ENCODE measurements around the gene ATP5MC3.

Gene ATP5MC3

GRCh38 chr2:175181877-175182308 lies 383 bp upstream of the ATP5MC3 start:
- H3K4me3 Mint-ChIP-seq, result peak overlapping the region; percentile 95
- H3K27ac Mint-ChIP-seq, result peak overlapping the region; percentile 98
- H3K9me3 Mint-ChIP-seq, result peaks cover 3% of the 10 kb centered on the region
- DNase-seq, result no peak
- peaks cover 52% of the 10 kb centered on the region for H3K36me3 Mint-ChIP-seq (ENCODE audit: low read depth)
- no peaks in the 10 kb centered on the region for H3K27me3 Mint-ChIP-seq
- peaks cover 33% of the 10 kb centered on the region for H3K4me1 Mint-ChIP-seq (ENCODE audit: low read depth)

GRCh38 chr2:175180701-175181103 lies 808 bp downstream of the ATP5MC3 start:
- Mint-ChIP-seq H3K27me3 (no peaks in the 10 kb centered on the region), H3K4me1 (ENCODE audit: low read depth) (peaks cover 40% of the 10 kb centered on the region), H3K4me3 (peak overlapping the region; percentile 95), H3K36me3 (ENCODE audit: low read depth) (peaks cover 63% of the 10 kb centered on the region), H3K27ac (peak overlapping the region; percentile 98), H3K9me3 (peaks cover 3% of the 10 kb centered on the region)
- no peak for DNase-seq

GRCh38 chr2:175176624-175177023 lies 4.9 kb downstream of the ATP5MC3 start:
- Mint-ChIP-seq H3K4me3 (no peak overlapping the region), H3K27ac (no peak overlapping the region), H3K9me3 (no peaks in the 10 kb centered on the region), H3K36me3 (ENCODE audit: low read depth) (peaks cover 91% of the 10 kb centered on the region), H3K27me3 (no peaks in the 10 kb centered on the region), H3K4me1 (ENCODE audit: low read depth) (peaks cover 40% of the 10 kb centered on the region)
- DNase-seq, result no peak

- no peaks in the 10 kb centered on the region for H3K27me3 Mint-ChIP-seq
- peaks cover 44% of the 10 kb centered on the region for H3K4me1 Mint-ChIP-seq (ENCODE audit: low read depth)
- no peak for DNase-seq
- peaks cover 84% of the 10 kb centered on the region for H3K36me3 Mint-ChIP-seq (ENCODE audit: low read depth)
- H3K9me3 Mint-ChIP-seq, result no peaks in the 10 kb centered on the region
- H3K27ac Mint-ChIP-seq, result no peak overlapping the region
- no peak overlapping the region for H3K4me3 Mint-ChIP-seq
Measured at GRCh38 chr2:175175896-175176295, 5.6 kb downstream of the ATP5MC3 start.

GRCh38 chr2:175175320-175175719 lies 6.2 kb downstream of the ATP5MC3 start:
- H3K36me3 Mint-ChIP-seq (ENCODE audit: low read depth), result peaks cover 78% of the 10 kb centered on the region
- no peak overlapping the region for H3K4me3 Mint-ChIP-seq
- H3K27ac Mint-ChIP-seq, result peak overlapping the region; percentile 15
- no peaks in the 10 kb centered on the region for H3K9me3 Mint-ChIP-seq
- H3K4me1 Mint-ChIP-seq (ENCODE audit: low read depth), result peaks cover 45% of the 10 kb centered on the region
- no peak for DNase-seq
- H3K27me3 Mint-ChIP-seq, result no peaks in the 10 kb centered on the region

DNA sequence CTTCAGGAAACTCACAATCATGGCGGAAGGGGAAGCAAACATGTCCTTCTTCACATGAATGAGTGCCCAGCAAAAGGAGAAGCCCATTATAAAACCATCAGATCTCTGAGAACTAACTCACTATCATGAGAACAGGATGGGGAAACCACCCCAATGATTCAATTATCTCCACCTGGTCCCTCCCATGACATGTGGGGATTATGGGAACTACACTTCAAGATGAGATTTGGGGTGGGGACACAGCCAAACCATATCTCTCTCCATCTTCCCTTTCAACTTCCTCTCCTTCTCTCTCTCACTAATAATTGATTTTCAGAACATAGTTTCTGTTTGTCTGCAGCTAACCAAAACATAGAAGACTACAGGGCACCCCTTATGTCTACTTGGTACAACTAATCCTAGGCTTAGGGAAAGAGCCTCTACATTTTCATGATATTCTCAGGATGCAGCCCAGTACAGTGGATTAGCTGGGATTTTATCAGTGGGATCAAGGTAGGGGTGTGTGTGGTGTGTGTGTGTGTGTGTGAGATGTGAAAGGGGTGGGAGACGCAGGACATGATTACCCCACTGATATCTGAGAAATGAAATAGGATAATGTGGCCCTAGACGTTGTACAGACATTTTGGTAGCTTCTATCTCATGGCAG lies 10.7 kb downstream of the ATP5MC3 start:
- Mint-ChIP-seq H3K27ac (peak overlapping the region; percentile 9), H3K27me3 (no peaks in the 10 kb centered on the region), H3K36me3 (ENCODE audit: low read depth) (peaks cover 52% of the 10 kb centered on the region), H3K4me1 (ENCODE audit: low read depth) (peaks cover 45% of the 10 kb centered on the region), H3K9me3 (no peaks in the 10 kb centered on the region), H3K4me3 (no peak overlapping the region)
- DNase-seq, result no peak

DNA sequence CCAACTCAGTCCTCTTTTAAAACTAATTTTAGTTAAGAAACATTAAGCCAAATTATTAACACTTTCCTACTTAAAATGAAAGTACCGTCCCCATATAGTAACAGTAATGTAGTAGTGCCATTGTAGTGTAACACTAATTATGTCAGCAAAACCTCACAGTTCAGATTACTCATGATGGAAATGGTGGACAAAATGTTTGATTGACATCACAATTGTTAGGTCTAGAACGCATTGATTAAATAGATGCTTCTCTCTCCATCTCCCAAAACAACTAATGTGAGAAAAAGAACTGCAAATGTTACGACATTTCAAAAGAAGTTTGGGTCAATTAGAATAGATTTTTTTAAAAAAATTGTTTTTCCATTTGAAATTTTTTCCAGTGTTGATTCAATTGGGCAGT lies 12.3 kb downstream of the ATP5MC3 start:
- Mint-ChIP-seq H3K36me3 (ENCODE audit: low read depth) (peaks cover 43% of the 10 kb centered on the region), H3K4me1 (ENCODE audit: low read depth) (peaks cover 52% of the 10 kb centered on the region), H3K27ac (peak overlapping the region; percentile 99), H3K9me3 (no peaks in the 10 kb centered on the region), H3K4me3 (peak overlapping the region; percentile 97), H3K27me3 (no peaks in the 10 kb centered on the region)
- DNase-seq, result no peak

- Mint-ChIP-seq H3K27me3 (no peaks in the 10 kb centered on the region), H3K36me3 (ENCODE audit: low read depth) (peaks cover 39% of the 10 kb centered on the region), H3K9me3 (no peaks in the 10 kb centered on the region), H3K27ac (peak overlapping the region; percentile 99), H3K4me3 (peak overlapping the region; percentile 97), H3K4me1 (ENCODE audit: low read depth) (peaks cover 54% of the 10 kb centered on the region)
- DNase-seq, result no peak
Measured at GRCh38 chr2:175168564-175168945, 13.0 kb downstream of the ATP5MC3 start.

GRCh38 chr2:175167792-175168563 lies 13.5 kb downstream of the ATP5MC3 start, which contains the start of gene ATF2:
Gene ATF2 (minus strand): TSS chr2:175168203. CDS start chr2:175136443, 31,760 bp downstream.
- Mint-ChIP-seq H3K9me3 (no peaks in the 10 kb centered on the region), H3K4me1 (ENCODE audit: low read depth) (peaks cover 57% of the 10 kb centered on the region), H3K4me3 (peak within 1 kb of the TSS; percentile 97), H3K27ac (peak within 1 kb of the TSS; percentile 99), H3K27me3 (no peaks in the 10 kb centered on the region), H3K36me3 (ENCODE audit: low read depth) (peaks cover 35% of the 10 kb centered on the region)
- peak; percentile 96 for DNase-seq

- no peak for DNase-seq
- Mint-ChIP-seq H3K9me3 (no peaks in the 10 kb centered on the region), H3K4me3 (peak overlapping the region; percentile 97), H3K36me3 (ENCODE audit: low read depth) (peaks cover 31% of the 10 kb centered on the region), H3K27me3 (no peaks in the 10 kb centered on the region), H3K4me1 (ENCODE audit: low read depth) (peaks cover 58% of the 10 kb centered on the region), H3K27ac (peak overlapping the region; percentile 99)
Measured at GRCh38 chr2:175167076-175167791, 14.3 kb downstream of the ATP5MC3 start.

DNA sequence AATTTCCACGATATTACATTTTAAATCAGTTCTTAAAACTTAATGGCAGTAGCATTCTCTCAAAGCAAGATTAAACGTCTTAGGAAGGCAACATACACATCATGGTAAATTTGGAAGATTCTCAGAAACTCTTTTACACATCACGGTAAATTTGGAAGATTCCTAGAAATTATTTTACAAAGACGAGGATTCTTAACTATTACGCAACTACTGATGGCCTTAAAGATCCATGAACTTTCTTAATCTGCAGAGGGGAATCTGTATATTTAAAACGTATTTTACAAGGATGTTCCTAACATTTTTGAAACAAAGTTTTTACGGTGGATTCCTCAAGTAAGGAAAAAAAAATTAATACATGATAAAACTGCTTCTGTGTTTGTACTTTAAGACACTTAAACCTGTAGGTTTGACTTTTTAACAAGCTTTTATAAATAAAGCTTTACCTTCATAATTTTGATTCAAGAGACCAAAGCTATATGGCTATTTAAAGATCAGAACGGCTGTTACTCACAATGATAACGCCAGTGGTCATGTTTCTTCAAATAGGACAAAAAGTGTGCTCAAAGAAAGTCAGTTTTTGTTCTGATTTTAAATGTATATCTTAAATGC lies 15.2 kb downstream of the ATP5MC3 start:
- peaks cover 62% of the 10 kb centered on the region for H3K4me1 Mint-ChIP-seq (ENCODE audit: low read depth)
- peak overlapping the region; percentile 99 for H3K27ac Mint-ChIP-seq
- no peaks in the 10 kb centered on the region for H3K9me3 Mint-ChIP-seq
- no peak for DNase-seq
- H3K36me3 Mint-ChIP-seq (ENCODE audit: low read depth), result peaks cover 31% of the 10 kb centered on the region
- H3K27me3 Mint-ChIP-seq, result no peaks in the 10 kb centered on the region
- peak overlapping the region; percentile 97 for H3K4me3 Mint-ChIP-seq

GRCh38 chr2:175164235-175164634 lies 17.3 kb downstream of the ATP5MC3 start:
- H3K4me1 Mint-ChIP-seq (ENCODE audit: low read depth), result peaks cover 54% of the 10 kb centered on the region
- H3K4me3 Mint-ChIP-seq, result no peak overlapping the region
- peak overlapping the region; percentile 33 for H3K27ac Mint-ChIP-seq
- H3K27me3 Mint-ChIP-seq, result no peaks in the 10 kb centered on the region
- H3K36me3 Mint-ChIP-seq (ENCODE audit: low read depth), result peaks cover 41% of the 10 kb centered on the region
- DNase-seq, result no peak
- H3K9me3 Mint-ChIP-seq, result no peaks in the 10 kb centered on the region

DNA sequence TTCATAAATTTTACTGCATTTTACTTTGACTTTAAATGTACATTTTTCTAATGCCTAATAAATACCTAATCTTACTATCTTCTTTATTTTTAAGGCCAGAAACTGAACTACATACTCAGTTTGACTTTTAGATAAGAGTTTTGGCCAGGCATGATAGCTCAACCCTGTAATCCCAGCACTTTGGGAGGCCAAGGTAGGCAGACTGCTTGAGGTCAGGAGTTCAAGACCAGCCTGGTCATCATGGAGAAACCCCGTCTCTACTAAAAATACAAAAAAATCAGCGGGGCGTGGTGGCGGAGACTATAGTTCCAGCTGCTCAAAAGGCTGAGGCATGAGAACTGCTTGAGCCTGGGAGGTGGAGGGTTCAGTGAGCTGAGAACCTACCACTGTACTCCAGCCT lies 22.6 kb downstream of the ATP5MC3 start:
- H3K4me3 Mint-ChIP-seq, result no peak overlapping the region
- no peaks in the 10 kb centered on the region for H3K9me3 Mint-ChIP-seq
- no peak overlapping the region for H3K27ac Mint-ChIP-seq
- no peaks in the 10 kb centered on the region for H3K27me3 Mint-ChIP-seq
- H3K36me3 Mint-ChIP-seq (ENCODE audit: low read depth), result peaks cover 36% of the 10 kb centered on the region
- no peak for DNase-seq
- H3K4me1 Mint-ChIP-seq (ENCODE audit: low read depth), result peaks cover 56% of the 10 kb centered on the region

- no peak for DNase-seq
- H3K27me3 Mint-ChIP-seq, result no peaks in the 10 kb centered on the region
- H3K9me3 Mint-ChIP-seq, result no peaks in the 10 kb centered on the region
- no peak overlapping the region for H3K4me3 Mint-ChIP-seq
- peaks cover 63% of the 10 kb centered on the region for H3K4me1 Mint-ChIP-seq (ENCODE audit: low read depth)
- H3K36me3 Mint-ChIP-seq (ENCODE audit: low read depth), result peaks cover 32% of the 10 kb centered on the region
- no peak overlapping the region for H3K27ac Mint-ChIP-seq
Measured at GRCh38 chr2:175156534-175156933, 25.0 kb downstream of the ATP5MC3 start.
